RCC 7860 (cell line): ENCODE data around the gene C2orf49.

ENCODE experiments used
- DNase-seq: peaks from one replicate; pipeline ENCODE4 v3.0.0-alpha.2; 2015; ENCODE audit warnings: low spot score
- FAIRE-seq: peaks from 2 replicates; lab custom pipeline; 2012; peaks lifted over from hg19 to GRCh38; lab: Jason Lieb, UNC

C2orf49 gene

DNA sequence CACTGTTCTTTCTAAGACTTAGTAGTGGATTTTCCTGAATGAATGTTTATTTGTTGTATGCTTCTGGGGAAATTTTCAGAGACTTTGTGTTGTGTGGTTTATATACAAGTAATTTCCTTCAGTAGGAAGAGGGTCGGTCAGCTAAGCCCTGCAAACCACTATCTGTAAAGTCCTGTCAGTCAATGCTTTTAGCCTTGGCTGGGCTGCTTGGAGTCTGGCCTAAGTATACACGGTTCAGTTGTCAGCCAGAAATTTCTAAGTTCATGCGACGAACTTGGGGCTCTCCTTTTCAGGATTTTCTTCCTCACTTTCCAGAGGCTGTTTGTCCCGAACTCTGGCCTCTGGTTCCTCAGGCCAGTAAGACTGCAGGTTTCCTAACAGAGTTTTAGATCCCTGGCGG is 21.3 kb downstream of the C2orf49 start:
- FAIRE-seq (no peak), DNase-seq (no peak)

DNA sequence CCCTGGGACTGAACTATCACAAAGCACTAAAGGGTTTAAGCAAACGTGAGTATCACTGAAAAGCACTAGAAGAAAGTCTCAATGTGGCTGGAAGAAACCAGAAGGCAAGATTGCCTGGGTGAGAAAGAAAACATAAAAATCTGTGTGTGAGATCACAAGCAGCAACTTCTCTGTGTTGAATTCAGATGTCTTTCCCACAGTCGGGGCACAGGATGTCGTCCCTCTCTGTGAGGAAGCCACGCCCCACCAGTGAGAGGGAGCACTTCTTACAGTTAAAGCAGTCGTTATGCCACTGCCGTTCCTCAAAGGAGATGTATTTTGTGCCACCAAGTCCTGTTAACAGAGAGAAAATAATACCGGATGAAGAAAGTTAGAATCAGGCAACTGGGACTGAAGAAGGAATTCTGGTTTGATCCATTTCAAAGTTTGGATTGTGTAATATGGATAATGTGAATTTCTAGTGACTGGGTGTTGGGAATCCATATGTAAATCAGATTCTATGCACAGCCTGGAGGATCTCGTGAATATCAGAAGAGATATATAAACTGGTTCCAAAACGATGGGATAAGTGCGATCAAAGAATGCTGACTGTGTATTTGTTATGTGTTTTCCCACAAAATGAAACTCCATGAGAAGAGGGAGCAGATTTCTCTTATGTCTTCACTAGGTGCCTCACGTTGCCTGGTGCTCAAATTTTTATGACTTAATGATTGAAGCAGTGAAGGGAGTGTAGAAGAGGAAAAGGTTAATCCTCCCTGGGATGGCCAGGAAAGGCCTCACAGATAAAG is 24.0 kb downstream of the C2orf49 start:
- FAIRE-seq (no peak), DNase-seq (no peak)

DNA sequence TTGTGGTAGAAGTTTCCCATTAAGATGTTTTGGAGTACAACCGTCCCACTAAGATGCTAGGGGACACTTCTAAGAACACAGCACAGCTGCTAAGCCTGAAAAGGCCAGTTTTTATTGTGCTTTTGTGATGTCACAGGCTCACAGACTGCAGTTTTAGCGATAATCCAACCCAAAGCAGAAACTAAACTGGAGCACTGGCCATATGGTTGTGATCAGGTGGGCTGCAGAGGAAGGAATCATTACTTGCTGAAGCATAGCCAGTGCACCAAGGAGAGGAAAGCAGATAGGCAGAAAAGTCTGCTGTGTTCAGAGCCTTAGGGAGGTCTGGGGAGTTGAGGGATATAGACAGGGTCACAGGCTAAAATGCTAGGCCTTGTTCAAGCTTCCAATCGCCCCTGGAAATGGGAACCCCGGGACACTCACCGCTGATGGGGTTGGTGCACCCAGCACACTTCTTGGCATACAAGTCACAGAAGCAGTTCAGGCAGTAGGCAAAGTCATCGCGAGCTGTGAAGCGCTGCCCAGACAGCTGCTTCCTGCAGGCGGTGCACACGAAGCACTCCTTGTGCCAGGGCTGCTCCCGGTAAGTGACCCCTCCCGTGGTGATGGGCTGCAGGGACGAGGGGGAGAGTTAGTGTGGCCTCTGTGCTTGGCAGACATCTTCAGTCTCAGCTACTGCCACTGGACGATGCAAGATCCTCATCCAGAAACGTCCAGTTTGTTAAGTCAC is 25.7 kb downstream of the C2orf49 start:
- no peak for DNase-seq
- FAIRE-seq, result no peak

DNA sequence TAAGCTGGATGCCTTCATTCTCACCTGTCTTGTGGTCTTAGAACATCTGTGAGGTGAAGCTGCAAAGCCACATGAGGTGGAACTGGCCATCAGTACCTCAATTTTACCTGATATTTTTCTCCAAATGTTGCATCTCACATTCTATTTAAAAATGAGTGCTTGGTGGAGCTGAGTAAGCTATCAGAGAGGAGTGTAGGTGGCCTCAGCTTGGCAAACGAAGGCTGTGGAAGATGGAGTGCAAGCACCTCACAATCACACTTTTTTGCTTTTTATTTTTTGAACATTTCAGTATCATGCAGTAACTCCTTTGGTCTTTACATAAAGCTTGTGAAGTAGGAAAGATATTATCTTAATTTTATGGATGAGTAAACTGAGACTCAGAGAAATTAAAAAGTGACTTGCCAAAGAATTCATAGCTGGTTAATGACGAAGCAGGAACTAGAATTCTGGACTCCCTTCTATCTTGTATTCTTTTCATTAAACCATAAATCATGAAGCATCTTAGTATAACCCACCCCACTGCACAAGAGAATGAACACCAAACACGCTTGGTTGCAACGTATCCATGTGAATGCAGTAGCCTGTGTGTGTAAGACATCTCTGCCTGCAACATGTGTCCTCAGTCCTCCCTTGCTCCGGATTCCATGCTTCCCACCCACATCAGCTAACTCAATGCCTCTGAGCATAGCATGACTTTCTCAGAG is 27.2 kb downstream of the C2orf49 start:
- DNase-seq, result no peak
- no peak for FAIRE-seq

DNA sequence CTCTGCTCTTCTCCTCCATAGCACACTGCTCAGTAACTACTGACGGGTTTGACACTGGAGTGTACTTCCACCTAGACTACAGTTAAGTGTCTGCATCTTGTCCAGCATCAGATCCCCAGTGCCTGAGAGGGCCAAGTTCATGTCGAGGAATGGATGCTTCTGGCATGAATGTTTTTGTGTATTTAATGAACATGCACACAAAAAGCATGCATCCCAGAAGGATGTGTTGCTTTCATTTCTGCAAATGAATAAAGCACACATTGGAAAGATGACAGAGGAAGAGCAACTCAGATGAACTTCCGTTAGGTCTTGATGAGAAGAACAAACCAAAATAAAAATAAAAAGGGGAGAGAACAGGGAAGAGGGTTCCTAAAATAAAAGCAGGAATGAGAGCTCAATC is 27.9 kb downstream of the C2orf49 start:
- DNase-seq (no peak), FAIRE-seq (no peak)

DNA sequence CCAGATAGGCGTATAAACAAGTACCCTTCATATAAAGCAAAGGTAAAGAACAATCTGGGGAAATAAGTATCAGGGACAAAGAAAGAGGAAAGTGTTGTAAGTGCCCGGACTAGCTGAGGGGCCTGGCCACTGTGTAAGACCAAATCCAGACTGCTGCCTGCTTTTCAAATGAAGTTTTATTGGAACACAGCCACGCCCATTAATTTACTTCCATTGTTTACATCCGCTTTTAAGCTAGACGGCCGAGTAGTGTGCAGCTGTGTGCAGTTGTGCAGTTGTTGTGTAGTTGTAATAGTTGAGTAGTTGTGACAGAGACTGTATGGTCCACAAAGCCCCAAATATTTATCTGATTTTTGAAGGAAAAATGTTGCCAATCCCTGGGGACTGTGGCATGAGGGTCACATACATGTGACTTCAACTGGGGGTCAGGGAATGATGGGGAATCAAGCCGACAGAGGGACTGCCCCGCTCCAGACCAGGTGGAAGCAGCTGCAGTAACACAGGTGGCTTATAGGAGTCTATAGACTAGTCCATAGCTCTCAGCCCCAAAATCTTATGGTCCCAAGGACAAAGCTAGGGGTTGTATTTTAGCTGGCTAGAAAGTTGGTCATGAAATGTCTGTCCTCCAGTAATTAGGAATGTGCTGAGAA is 31.5 kb downstream of the C2orf49 start:
- no peak for FAIRE-seq
- DNase-seq, result no peak

DNA sequence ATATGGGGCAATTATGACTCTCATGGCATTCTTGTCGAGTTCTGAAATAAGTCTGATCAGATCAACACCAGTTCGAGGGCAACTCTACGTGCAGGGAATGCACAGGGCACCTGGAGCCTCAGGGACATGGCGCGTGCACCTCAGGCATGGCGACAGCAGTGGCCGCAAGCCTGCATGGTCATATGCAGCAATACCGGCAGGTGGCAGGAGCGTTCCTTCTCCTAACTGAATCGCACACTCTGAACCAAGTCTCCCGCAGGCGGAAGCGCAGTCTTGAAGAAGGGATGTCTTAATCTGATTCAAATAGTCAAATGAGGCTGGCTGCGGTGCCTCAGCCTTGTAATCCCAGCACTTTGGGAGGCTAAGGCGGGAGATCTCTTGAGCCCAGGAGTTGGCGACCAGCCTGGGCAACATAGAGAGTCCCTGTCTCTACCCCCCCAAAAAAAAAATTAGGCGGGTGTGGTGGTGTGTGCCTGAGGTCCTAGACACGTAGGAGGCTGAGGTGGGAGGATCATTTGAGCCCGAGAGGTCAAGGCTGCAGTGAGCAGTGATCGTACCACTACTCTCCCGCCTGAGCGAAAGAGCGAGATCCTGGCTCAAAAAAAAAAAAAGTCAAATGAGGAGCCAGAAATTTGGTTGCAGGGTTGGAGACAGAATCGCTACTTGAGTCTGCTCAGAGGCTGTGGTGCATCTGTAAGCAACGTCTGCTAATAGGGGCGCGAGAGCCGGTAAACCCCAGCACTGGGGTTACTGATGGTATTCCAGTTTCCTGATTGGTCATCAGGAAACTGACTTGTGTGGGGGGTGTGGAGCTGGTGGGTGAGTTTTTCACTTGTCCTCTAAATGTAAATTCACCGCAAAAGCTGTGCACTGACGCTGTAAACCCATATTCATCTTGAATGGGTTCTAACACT is 32.7 kb downstream of the C2orf49 start:
- no peak for DNase-seq
- FAIRE-seq, result no peak

DNA sequence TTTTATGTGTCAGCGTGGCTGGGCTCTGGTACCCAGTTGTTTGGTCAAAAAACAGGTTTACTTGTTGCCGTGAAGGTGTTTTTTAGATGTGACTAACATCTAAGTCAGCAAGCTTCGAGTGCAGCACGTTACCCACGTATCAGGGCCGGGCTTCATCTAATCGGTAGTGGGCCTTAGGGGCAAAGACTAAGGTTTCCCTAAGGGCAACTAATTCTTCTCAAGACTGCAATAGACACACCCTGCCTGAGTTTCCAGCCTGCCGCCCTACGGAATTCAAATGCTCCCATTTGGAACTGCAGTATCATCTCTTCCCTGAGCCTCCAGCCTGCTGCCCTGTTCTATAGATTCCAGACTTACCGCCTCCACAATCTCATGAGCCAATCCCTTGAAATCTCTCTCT is 33.8 kb downstream of the C2orf49 start:
- DNase-seq (no peak), FAIRE-seq (no peak)

DNA sequence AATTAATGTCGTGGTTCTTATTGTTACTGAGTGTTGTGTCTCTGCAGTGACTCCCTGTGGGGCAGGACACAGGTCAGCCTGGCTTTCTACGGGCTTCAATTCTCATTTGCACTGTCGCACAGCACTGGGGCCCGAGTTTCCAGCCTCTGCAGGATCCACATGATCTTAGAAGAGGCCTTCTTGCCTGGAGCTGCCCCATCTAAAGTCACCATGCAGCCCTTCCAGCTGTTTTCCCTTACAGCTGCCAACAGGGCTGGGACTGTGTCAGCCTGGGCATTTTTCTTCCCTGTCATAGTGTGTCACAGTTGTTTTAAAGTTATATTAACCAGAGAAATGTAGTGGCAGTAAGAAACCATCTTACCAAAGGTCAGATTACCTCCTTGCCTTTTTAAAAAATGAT is 34.5 kb downstream of the C2orf49 start:
- FAIRE-seq, result no peak

DNA sequence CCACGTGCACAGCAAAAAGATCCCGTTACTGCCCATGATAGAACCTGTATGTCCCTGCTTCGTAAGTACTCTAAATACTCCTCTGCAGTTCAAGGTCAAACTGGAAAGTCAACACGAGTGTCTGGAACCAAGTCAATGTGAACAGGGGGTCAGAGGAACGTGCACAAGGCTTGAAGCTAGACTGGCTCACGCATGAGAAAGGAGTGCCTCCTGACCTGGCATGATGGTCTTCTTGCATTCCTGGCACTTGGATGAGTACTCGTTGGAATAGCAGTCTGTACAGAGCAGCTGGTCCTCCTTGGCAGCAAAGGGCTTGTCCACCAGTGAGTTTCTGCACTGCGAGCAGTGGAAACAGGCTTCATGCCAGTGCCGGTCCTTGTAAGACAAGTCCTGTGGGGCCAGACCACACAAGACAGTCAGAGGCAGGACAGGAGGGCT is 36.0 kb downstream of the C2orf49 start:
- FAIRE-seq (no peak), DNase-seq (no peak)

More for the DNA sequence above, 34.5 kb downstream of the C2orf49 start:
- no peak for DNase-seq

DNA sequence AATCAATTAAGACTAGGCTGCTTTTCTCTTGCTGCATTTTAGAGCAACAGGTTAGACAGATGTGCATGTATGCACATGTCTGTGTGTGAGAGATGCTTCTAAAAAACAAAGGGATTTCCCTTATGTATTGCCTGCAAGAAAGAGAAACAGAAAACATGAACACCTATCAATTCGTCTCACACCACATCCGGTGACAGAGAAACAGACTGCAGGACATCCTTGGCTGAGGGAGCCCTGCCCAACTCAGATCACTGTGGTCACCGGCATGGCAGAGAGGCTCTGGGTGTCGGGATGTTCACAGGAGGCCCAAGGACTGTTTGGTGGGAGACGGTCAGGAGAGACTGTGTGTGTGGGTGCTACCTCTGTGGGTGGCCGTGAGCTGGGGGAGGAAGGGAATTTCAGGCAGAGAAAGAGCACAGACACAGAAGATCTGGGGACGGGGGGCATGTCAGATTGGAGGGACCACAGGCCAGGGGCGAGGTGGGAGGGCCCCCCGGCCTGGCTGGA is 36.6 kb downstream of the C2orf49 start:
- DNase-seq, result no peak
- FAIRE-seq, result no peak

DNA sequence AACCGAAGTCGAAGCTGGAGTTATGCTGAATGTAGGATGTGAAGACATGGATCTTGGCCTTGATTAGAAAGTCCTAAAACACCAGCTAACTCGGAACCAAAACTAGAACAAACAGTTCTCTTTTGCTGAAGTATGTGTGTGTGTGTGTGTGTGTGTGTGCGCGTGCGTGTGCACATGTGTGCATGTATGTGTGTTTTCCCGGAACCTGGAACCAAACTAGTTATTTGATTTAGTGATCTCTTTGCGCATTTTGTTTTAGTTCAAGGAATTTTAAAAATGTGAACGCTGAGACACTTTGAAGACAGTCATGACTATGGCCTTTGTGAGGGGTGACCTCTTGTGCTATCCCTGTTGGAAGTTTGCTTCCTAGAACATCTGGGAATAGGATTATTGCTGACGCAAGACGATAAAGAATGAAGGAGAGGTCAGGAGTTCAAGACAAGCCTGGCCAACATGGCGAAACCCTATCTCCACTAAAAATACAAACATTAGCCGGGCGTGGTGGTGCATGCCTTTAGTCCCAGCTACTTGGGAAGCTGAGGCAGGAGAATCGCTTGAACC is 37.7 kb downstream of the C2orf49 start:
- FAIRE-seq, result no peak
- DNase-seq, result no peak

DNA sequence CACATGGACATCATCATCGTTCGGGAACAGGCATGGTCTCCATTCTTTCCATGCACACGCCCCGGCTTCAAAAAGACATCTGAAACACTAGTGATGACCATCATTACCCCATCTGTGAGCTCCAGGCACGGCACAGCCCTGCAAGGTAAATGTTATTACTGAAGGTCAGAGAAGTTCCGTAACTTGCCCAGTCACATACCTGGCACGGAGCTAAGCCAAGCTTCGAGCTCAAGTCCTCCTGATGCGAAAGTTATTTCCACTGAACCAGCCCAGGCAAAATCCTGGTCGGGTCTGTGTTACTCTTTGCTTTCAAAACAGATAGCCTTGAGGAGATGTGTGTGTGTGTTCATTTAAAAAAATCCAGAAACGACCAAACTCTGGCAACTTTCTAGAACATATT is 38.7 kb downstream of the C2orf49 start:
- no peak for DNase-seq
- no peak for FAIRE-seq

DNA sequence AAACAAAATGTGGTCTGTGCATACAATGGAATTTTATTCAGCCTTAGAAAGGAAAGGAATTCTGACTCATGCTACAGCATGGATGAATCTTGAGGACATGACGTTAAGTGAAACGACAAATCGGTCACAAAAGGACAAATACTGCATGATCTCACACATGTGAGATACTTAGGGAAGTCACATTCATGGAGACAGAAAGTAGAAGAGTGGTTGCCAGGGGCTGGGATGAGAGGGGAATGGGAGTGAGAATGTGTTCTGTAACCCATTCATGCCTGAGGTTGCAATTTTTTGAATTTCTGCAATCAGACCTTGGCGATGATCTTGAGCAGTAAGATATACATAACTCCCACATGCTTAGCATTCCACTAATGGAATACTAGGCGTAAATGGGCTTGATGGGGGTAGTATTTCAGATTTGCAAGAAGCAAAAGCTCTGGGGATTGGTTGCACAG is 39.5 kb downstream of the C2orf49 start:
- FAIRE-seq, result no peak
- DNase-seq, result peak; percentile 32

DNA sequence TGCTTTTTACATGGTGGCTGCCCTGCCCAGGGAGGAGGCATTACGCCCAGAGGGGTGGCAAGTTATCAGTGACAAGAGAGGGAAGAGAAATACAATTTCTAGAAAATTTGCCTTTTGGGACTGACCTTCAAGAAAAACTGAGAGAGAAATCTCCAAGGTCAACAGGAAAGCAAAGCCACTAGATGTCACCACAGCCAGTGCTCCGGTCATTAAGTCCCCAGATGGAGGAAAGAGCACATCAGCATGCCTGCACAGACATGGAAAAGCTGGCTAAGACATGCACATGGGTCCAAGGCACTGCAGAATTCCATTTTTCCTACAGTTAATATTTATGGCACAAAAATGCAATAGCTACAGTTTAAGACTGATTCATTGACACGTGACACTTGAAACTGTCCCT is 40.5 kb downstream of the C2orf49 start:
- DNase-seq, result no peak
- FAIRE-seq, result no peak

DNA sequence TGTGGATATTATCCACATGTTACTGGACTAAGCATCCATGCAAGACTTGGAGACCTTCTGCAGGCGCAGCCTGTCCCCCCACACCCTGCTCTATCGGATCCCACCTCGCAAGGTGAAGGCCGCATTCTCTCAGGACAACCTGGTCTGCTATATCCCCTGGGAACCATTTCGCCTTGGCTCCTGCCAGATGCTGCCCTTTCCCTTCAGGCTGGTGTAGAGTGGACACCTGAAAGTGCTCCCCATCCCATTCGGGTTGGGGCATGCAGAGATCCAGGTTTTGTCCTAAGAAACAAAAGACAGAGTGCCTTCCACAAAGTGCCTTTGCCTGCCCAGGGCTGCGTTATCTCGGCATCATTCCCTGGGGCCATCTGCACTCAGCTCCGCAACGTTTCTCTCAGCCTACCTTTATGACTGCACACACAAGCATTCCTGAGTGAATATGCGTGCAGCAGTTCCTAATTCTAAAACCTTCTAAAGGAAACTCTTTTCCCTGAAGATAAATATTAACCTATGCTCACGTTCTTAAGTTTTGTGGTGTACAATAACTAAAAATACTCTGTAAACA is 41.0 kb downstream of the C2orf49 start:
- no peak for DNase-seq
- FAIRE-seq, result no peak

DNA sequence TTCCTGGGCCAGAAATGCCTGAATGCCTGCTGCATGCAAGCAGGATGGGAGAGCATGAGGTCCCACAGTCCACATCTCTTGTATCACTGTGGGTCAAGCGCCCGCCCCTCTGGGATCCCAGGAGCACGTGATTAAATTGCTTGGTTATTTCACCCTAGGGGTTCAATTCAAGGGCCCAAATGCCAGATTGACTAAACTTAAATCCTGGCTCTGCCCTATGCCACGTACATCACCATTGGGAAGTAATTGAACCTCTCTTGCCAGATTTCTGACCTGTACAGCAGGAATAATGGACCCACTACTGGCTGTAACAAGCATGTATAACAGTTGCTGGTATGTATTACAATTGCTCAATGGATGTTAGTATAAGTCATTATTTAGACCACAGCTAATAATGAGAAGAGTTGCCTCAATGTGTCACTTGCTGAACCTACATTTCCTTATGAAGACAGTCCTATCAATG is 41.6 kb downstream of the C2orf49 start:
- DNase-seq, result no peak
- FAIRE-seq, result no peak

DNA sequence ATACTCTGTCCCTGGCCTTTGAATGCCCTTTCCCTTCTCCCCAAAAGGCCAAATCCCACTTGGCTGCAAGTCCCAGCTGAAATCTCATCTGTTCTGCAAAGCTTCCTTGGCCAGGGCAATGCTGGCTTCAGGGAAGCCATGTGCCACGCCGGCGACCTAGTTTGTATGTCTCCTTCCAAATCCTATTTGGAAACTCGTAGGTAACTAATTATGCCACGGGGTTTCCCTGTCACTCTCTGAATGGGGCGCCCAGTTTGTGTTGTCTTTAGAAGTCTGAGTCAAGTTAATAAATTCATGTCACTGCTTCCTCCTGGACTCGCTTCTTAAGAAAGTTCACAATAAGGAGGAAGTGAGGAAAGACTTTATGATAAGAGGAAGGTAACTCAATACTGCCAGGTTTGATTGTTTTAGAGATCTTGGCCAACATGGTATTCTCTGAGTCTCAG is 42.4 kb downstream of the C2orf49 start:
- no peak for FAIRE-seq
- DNase-seq, result no peak
